Neural progenitor cell (in vitro differentiated cells): Measurements from ENCODE around the gene ZNF512B. TPM values are rescaled to one million over a fixed set of nuclear protein-coding genes. Genes with fewer than 3 reads are reported as not detected.
A peak's percentile ranks its signal among the peaks of the same experiment; 100 is the strongest.

ENCODE experiments used
- DNase-seq: peaks from one replicate; pipeline ENCODE4 v3.0.0-alpha.2; 2016; ENCODE audit warnings: low spot score
- H2AFZ ChIP-seq: fragments of 200-600 bp; sonication (generic); replicated peaks from 2 replicates; pipeline ENCODE4 v1.6.1; 2016; ENCODE audit warnings: antibody characterized with exemption
- H3F3A ChIP-seq: fragments of 200-600 bp; sonication (generic); 2 replicates; pipeline ENCODE4 v1.6.1; 2016; ENCODE audit warnings: antibody characterized with exemption, low read depth
- H3K27ac ChIP-seq: fragments of 200-600 bp; sonication (generic); 2 replicates; pipeline ENCODE4 v1.5.1; 2016; ENCODE audit warnings: mild to moderate bottlenecking
- H3K27me3 ChIP-seq: fragments of 200-600 bp; sonication (generic); 2 replicates; pipeline ENCODE4 v1.6.1; 2016; ENCODE audit warnings: mild to moderate bottlenecking, moderate library complexity
- H3K36me3 ChIP-seq: fragments of 200-600 bp; sonication (generic); 2 replicates; pipeline ENCODE4 v1.5.1; 2016
- H3K4me1 ChIP-seq: fragments of 200-600 bp; sonication (generic); 2 replicates; pipeline ENCODE4 v1.6.1; 2016; ENCODE audit warnings: mixed run types
- H3K4me2 ChIP-seq: fragments of 200-600 bp; sonication (generic); 2 replicates; pipeline ENCODE4 v1.6.1; 2016
- H3K4me3 ChIP-seq: fragments of 200-600 bp; sonication (generic); 2 replicates; pipeline ENCODE4 v1.5.1; 2016
- H3K79me2 ChIP-seq: fragments of 200-600 bp; sonication (generic); 2 replicates; pipeline ENCODE4 v1.6.1; 2016; ENCODE audit warnings: low read depth
- H3K9ac ChIP-seq: fragments of 200-600 bp; sonication (generic); 2 replicates; pipeline ENCODE4 v1.6.1; 2016
- H3K9me3 ChIP-seq: fragments of 200-600 bp; sonication (generic); 2 replicates; pipeline ENCODE4 v1.5.1; 2016; ENCODE audit warnings: low read depth
- H4K20me1 ChIP-seq: fragments of 200-600 bp; sonication (generic); 2 replicates; pipeline ENCODE4 v1.6.1; 2016; ENCODE audit warnings: low read depth
- H3K27ac Mint-ChIP-seq: 3 replicates; pipeline ENCODE4 v1.8.0; 2021; ENCODE audit warnings: mixed read lengths
- H3K27me3 Mint-ChIP-seq: 2 replicates; pipeline ENCODE4 v1.8.0; 2022; ENCODE audit warnings: low read depth, mild to moderate bottlenecking, inconsistent platforms, moderate library complexity, mixed read lengths; ENCODE audit not compliant: insufficient read depth
- H3K36me3 Mint-ChIP-seq: 3 replicates; pipeline ENCODE4 v1.8.0; 2021; ENCODE audit warnings: mixed read lengths
- H3K4me1 Mint-ChIP-seq: 3 replicates; pipeline ENCODE4 v1.8.0; 2021; ENCODE audit warnings: mixed read lengths
- H3K4me3 Mint-ChIP-seq: 3 replicates; pipeline ENCODE4 v1.8.0; 2021; ENCODE audit warnings: mild to moderate bottlenecking, moderate library complexity, mixed read lengths
- H3K9me3 Mint-ChIP-seq: 3 replicates; pipeline ENCODE4 v1.8.0; 2020; ENCODE audit warnings: mixed read lengths
- CTCF ChIP-seq: fragments of 200-600 bp; sonication (generic); IDR thresholded peaks from 2 replicates; pipeline ENCODE4 v1.5.1; 2017; ENCODE audit warnings: antibody characterized with exemption, mild to moderate bottlenecking
- EZH2 ChIP-seq: fragments of 200-600 bp; sonication (generic); IDR thresholded peaks from 2 replicates; pipeline ENCODE4 v1.6.1; 2017; ENCODE audit warnings: antibody characterized with exemption, mild to moderate bottlenecking, moderate library complexity
- EZH2phosphoT487 ChIP-seq: fragments of 200-600 bp; sonication (generic); IDR thresholded peaks from 2 replicates; pipeline ENCODE4 v1.6.1; 2017; ENCODE audit warnings: antibody characterized with exemption
- total RNA-seq: library from RNA; depleted of rRNA; stranded (reverse); fragments of >200 nt; gene quantifications from 2 replicates; pipeline ENCODE4 v1.2.3, GENCODE V29; 2015; ENCODE audit warnings: low replicate concordance

The ZNF512B gene
- total RNA-seq, 1 donor from 2014 or later: 2.9 TPM

- H3K4me3 ChIP-seq: no peak overlapping the region
- no peaks in the 10 kb centered on the region for H3K9me3 Mint-ChIP-seq
- no peaks in the 10 kb centered on the region for H3K36me3 Mint-ChIP-seq
- H3K27me3 Mint-ChIP-seq: peaks cover 5% of the 10 kb centered on the region
- H2AFZ ChIP-seq: no peak overlapping the region
- TF ChIP-seq EZH2phosphoT487 (no peak), EZH2 (no peak), CTCF (no peak)
- peaks cover 6% of the 10 kb centered on the region for H3K4me1 Mint-ChIP-seq
- DNase-seq: no peak
- peak overlapping the region; percentile 43 for H3K4me3 Mint-ChIP-seq
- H3F3A ChIP-seq: peaks cover 7% of the 10 kb centered on the region
- H3K36me3 ChIP-seq: no peaks in the 10 kb centered on the region
- no peak overlapping the region for H3K4me2 ChIP-seq
- H3K9me3 ChIP-seq: no peaks in the 10 kb centered on the region
- no peak overlapping the region for H3K27ac Mint-ChIP-seq
- H3K27ac ChIP-seq: no peak overlapping the region
- peaks cover 11% of the 10 kb centered on the region for H3K79me2 ChIP-seq
- H3K4me1 ChIP-seq: peaks cover 10% of the 10 kb centered on the region
- H4K20me1 ChIP-seq: no peaks in the 10 kb centered on the region
- no peak overlapping the region for H3K9ac ChIP-seq
- H3K27me3 ChIP-seq: peaks cover 11% of the 10 kb centered on the region
These were observed 2.2 kb downstream of the ZNF512B start for GRCh38 chr20:63967330-63968135.

GRCh38 chr20:63966944-63967322 is 2.8 kb downstream of the ZNF512B start:
- no peak for TF ChIP-seq EZH2phosphoT487
- no peak for TF ChIP-seq EZH2
- TF ChIP-seq CTCF: no peak
- Mint-ChIP-seq H3K27me3 (peaks cover 5% of the 10 kb centered on the region), H3K9me3 (no peaks in the 10 kb centered on the region), H3K4me1 (peaks cover 6% of the 10 kb centered on the region), H3K36me3 (no peaks in the 10 kb centered on the region), H3K4me3 (no peak overlapping the region), H3K27ac (no peak overlapping the region)
- no peak overlapping the region for H2AFZ ChIP-seq
- H3K79me2 ChIP-seq: peaks cover 11% of the 10 kb centered on the region
- no peaks in the 10 kb centered on the region for H3K9me3 ChIP-seq
- H3K4me3 ChIP-seq: no peak overlapping the region
- DNase-seq: no peak
- no peaks in the 10 kb centered on the region for H4K20me1 ChIP-seq
- H3K27ac ChIP-seq: no peak overlapping the region
- H3K36me3 ChIP-seq: no peaks in the 10 kb centered on the region
- H3K27me3 ChIP-seq: peaks cover 11% of the 10 kb centered on the region
- peaks cover 7% of the 10 kb centered on the region for H3F3A ChIP-seq
- H3K4me2 ChIP-seq: no peak overlapping the region
- no peak overlapping the region for H3K9ac ChIP-seq
- H3K4me1 ChIP-seq: peaks cover 10% of the 10 kb centered on the region

- peaks cover 6% of the 10 kb centered on the region for H3K4me1 Mint-ChIP-seq
- peaks cover 11% of the 10 kb centered on the region for H3K27me3 ChIP-seq
- H3K27ac Mint-ChIP-seq: no peak overlapping the region
- no peak overlapping the region for H3K27ac ChIP-seq
- no peak overlapping the region for H2AFZ ChIP-seq
- peaks cover 5% of the 10 kb centered on the region for H3K27me3 Mint-ChIP-seq
- peaks cover 10% of the 10 kb centered on the region for H3K4me1 ChIP-seq
- no peak for TF ChIP-seq EZH2
- no peak for TF ChIP-seq EZH2phosphoT487
- no peak for TF ChIP-seq CTCF
- no peaks in the 10 kb centered on the region for H4K20me1 ChIP-seq
- H3K9ac ChIP-seq: no peak overlapping the region
- H3K9me3 Mint-ChIP-seq: no peaks in the 10 kb centered on the region
- no peak overlapping the region for H3K4me3 Mint-ChIP-seq
- no peaks in the 10 kb centered on the region for H3K36me3 Mint-ChIP-seq
- no peaks in the 10 kb centered on the region for H3K9me3 ChIP-seq
- no peak overlapping the region for H3K4me3 ChIP-seq
- H3F3A ChIP-seq: peaks cover 7% of the 10 kb centered on the region
- no peak for DNase-seq
- no peaks in the 10 kb centered on the region for H3K36me3 ChIP-seq
- peaks cover 11% of the 10 kb centered on the region for H3K79me2 ChIP-seq
- H3K4me2 ChIP-seq: no peak overlapping the region
These were observed 3.4 kb downstream of the ZNF512B start for GRCh38 chr20:63966172-63966943.
